Liver (tissue), 3 donors: ENCODE results near the gene ZNRF4.

Experiments
- CTCF ChIP-seq: fragments of 150-350 bp; IDR thresholded peaks from 2 replicates; pipeline ENCODE4 v1.5.1; 2017; ENCODE audit warnings: improper control_type of control experiment, low read depth, low read length; ENCODE audit not compliant: missing input control
- MAX ChIP-seq: IDR thresholded peaks from 2 replicates; pipeline ENCODE4 v1.6.1; 2016; ENCODE audit warnings: antibody characterized with exemption
- RAD21 ChIP-seq, 2 donors: IDR thresholded peaks; 2 replicates each; pipeline ENCODE4 v1.6.1; 2016; ENCODE audit warnings: antibody characterized with exemption in 2 of 2, mild to moderate bottlenecking in 2 of 2
- donor health status: healthy.
- donor health status: healthy.

GRCh38 chr19:5443723-5444122 is 11.5 kb upstream of the ZNRF4 start:
- TF ChIP-seq CTCF (no peak), RAD21 (IDR thresholded peaks at IDR 0.05) (no peak), MAX (no peak)
